ENCODE data around the gene CNNM1. TPM values are rescaled to one million over a fixed set of nuclear protein-coding genes. Genes with fewer than 3 reads are reported as not detected.

CNNM1 gene
- total RNA-seq, 1 donor from 2014 or later: not detected

- no peak for DNase-seq (ENCODE audit: low spot score in 2 of 2)
- Histone ChIP-seq H3K9me3 (no peaks in the 10 kb centered on the region), H3K36me3 (no peaks in the 10 kb centered on the region), H3K27ac (no peak overlapping the region), H3K4me3 (no peak overlapping the region), H3K27me3 (no peaks in the 10 kb centered on the region), H3K4me1 (no peaks in the 10 kb centered on the region)
- TF ChIP-seq CTCF (IDR thresholded peaks at IDR 0.05): no peak
- intact Hi-C loops (cut with DNase I): no loop called here
Observed at GRCh38 chr10:99296605-99297004, 32.6 kb upstream of the CNNM1 start.

- DNase-seq (ENCODE audit: low spot score in 2 of 2): no peak
- intact Hi-C loops (cut with DNase I): no loop called here
- Histone ChIP-seq H3K27me3 (no peaks in the 10 kb centered on the region), H3K4me3 (no peak overlapping the region), H3K9me3 (no peaks in the 10 kb centered on the region), H3K36me3 (no peaks in the 10 kb centered on the region), H3K4me1 (no peaks in the 10 kb centered on the region), H3K27ac (no peak overlapping the region)
- no peak for TF ChIP-seq CTCF (IDR thresholded peaks at IDR 0.05)
Observed at GRCh38 chr10:99297033-99297432, 32.1 kb upstream of the CNNM1 start.

GRCh38 chr10:99303899-99304861 is 25.0 kb upstream of the CNNM1 start:
- Histone ChIP-seq H3K27ac (no peak overlapping the region), H3K9me3 (no peaks in the 10 kb centered on the region), H3K36me3 (no peaks in the 10 kb centered on the region), H3K27me3 (no peaks in the 10 kb centered on the region), H3K4me3 (no peak overlapping the region), H3K4me1 (peaks cover 0 to 2% of the 10 kb centered on the region in 2 donors)
- no peak for TF ChIP-seq CTCF (IDR thresholded peaks at IDR 0.05)
- intact Hi-C loops (cut with DNase I): no loop called here
- DNase-seq (ENCODE audit: low spot score in 2 of 2): no peak

GRCh38 chr10:99304862-99305229 is 24.3 kb upstream of the CNNM1 start:
- no peak overlapping the region for H3K27ac ChIP-seq
- H3K9me3 ChIP-seq: no peaks in the 10 kb centered on the region
- intact Hi-C loops (cut with DNase I): no loop called here
- no peaks in the 10 kb centered on the region for H3K27me3 ChIP-seq
- H3K4me3 ChIP-seq: no peak overlapping the region
- H3K4me1 ChIP-seq: peaks cover 0 to 2% of the 10 kb centered on the region in 2 donors
- H3K36me3 ChIP-seq: no peaks in the 10 kb centered on the region
- no peak for TF ChIP-seq CTCF (IDR thresholded peaks at IDR 0.05)
- DNase-seq (ENCODE audit: low spot score in 2 of 2): no peak

- H3K27ac ChIP-seq: no peak overlapping the region
- H3K4me3 ChIP-seq: no peak overlapping the region
- TF ChIP-seq CTCF (IDR thresholded peaks at IDR 0.05): no peak
- no peaks in the 10 kb centered on the region for H3K36me3 ChIP-seq
- intact Hi-C loops (cut with DNase I): no loop called here
- H3K27me3 ChIP-seq: no peaks in the 10 kb centered on the region
- no peaks in the 10 kb centered on the region for H3K4me1 ChIP-seq
- DNase-seq (ENCODE audit: low spot score in 2 of 2): no peak
- H3K9me3 ChIP-seq: no peaks in the 10 kb centered on the region
Observed at GRCh38 chr10:99312501-99312900, 16.7 kb upstream of the CNNM1 start.
